CD4-positive, alpha-beta memory T cell (primary cell): ENCODE data around the gene PFKFB3. TPM values are rescaled to one million over a fixed set of nuclear protein-coding genes. Genes with fewer than 3 reads are reported as not detected.

Experiments used
- CTCF ChIA-PET: fragments of 350-600 bp; sonication (Branson Sonifier 250); formaldehyde crosslinking; loops from one replicate; lab custom pipeline; 2021; ENCODE audit warnings: inconsistent platforms; ENCODE audit not compliant: partially characterized antibody; lab: Charles Lee
- POLR2A ChIA-PET: fragments of 350-600 bp; sonication (Branson Sonifier 250); formaldehyde crosslinking; loops from one replicate; lab custom pipeline; 2021; ENCODE audit not compliant: partially characterized antibody; lab: Charles Lee
- DNase-seq, 5 donors: peaks; one replicate each; pipeline versions ENCODE4 v3.0.0 to v3.0.0-alpha.2; 2020 to 2022; ENCODE audit warnings: mixed read lengths in 1 of 5
- H3K27ac ChIP-seq: one replicate; pipeline ENCODE4 v1.7.0; 2013; ENCODE audit warnings: low read depth, low read length
- H3K27me3 ChIP-seq: 2 replicates; pipeline ENCODE4 v1.7.0; 2013; ENCODE audit warnings: mild to moderate bottlenecking, low read length, moderate library complexity; ENCODE audit not compliant: insufficient read depth
- H3K36me3 ChIP-seq: 2 replicates; pipeline ENCODE4 v1.7.0; 2013; ENCODE audit warnings: mild to moderate bottlenecking, low read length, moderate library complexity; ENCODE audit not compliant: insufficient read depth
- H3K4me1 ChIP-seq: 2 replicates; pipeline ENCODE4 v1.7.0; 2013; ENCODE audit warnings: mild to moderate bottlenecking, low read length, moderate library complexity; ENCODE audit not compliant: insufficient read depth
- H3K4me3 ChIP-seq, 2 donors: one replicate each; pipeline ENCODE4 v1.7.0; 2013; ENCODE audit warnings: low read length in 2 of 2, mild to moderate bottlenecking in 1 of 2
- H3K9me3 ChIP-seq, 2 donors: one replicate each; pipeline ENCODE4 v1.7.0; 2013; ENCODE audit warnings: low read length in 2 of 2, control low read depth in 1 of 2; ENCODE audit not compliant: control insufficient read depth in 1 of 2
- H3K27ac Mint-ChIP-seq, 7 donors: one replicate each; pipeline ENCODE4 v1.8.0; 2020 to 2021; ENCODE audit warnings: mixed read lengths in 7 of 7, mild to moderate bottlenecking in 6 of 7, inconsistent platforms in 3 of 7, moderate library complexity in 3 of 7
- H3K27me3 Mint-ChIP-seq, 2 donors: one replicate each; pipeline ENCODE4 v1.8.0; 2020 to 2021; ENCODE audit warnings: mixed read lengths in 2 of 2
- H3K36me3 Mint-ChIP-seq, 2 donors: one replicate each; pipeline ENCODE4 v1.8.0; 2020 to 2021; ENCODE audit warnings: mixed read lengths in 2 of 2, inconsistent platforms in 1 of 2, mild to moderate bottlenecking in 1 of 2
- H3K4me1 Mint-ChIP-seq, 4 donors: one replicate each; pipeline ENCODE4 v1.8.0; 2020 to 2021; ENCODE audit warnings: mixed read lengths in 4 of 4, mild to moderate bottlenecking in 1 of 4
- H3K4me3 Mint-ChIP-seq, 8 donors: one replicate each; pipeline ENCODE4 v1.8.0; 2020 to 2021; ENCODE audit warnings: mixed read lengths in 8 of 8, mild to moderate bottlenecking in 7 of 8, moderate library complexity in 6 of 8, inconsistent platforms in 3 of 8
- H3K9me3 Mint-ChIP-seq, 8 donors: one replicate each; pipeline ENCODE4 v1.8.0; 2020 to 2021; ENCODE audit warnings: mixed read lengths in 8 of 8, mild to moderate bottlenecking in 5 of 8, inconsistent platforms in 3 of 8, moderate library complexity in 1 of 8
- intact Hi-C: fragments of 100-400 bp; cut with micrococcal nuclease; formaldehyde crosslinking; loops from one replicate; pipeline ENCODE4 v1.15.1; 2023
- polyA plus RNA-seq, 2 donors: library from polyadenylated mRNA; unstranded; fragments of 300-500 nt; fragmentation: Illumina TruSeq; gene quantifications; one replicate each; pipeline ENCODE4 v1.2.3, GENCODE V29; 2021
- total RNA-seq, 2 experiments: library from RNA; stranded (reverse); gene quantifications; one replicate each; pipeline ENCODE4 v1.2.3, GENCODE V29; 2021

Gene PFKFB3
- total and polyA plus RNA-seq, 4 experiments from 2014 or later: 11.8 to 67.1 (median 35.9) TPM

- Histone ChIP-seq H3K36me3 (peaks cover 38% of the 10 kb centered on the region), H3K9me3 (no peaks in the 10 kb centered on the region), H3K4me3 (no peak overlapping the region), H3K27me3 (no peaks in the 10 kb centered on the region), H3K4me1 (no peaks in the 10 kb centered on the region), H3K27ac (no peak overlapping the region)
- no peak for DNase-seq
- H3K27ac Mint-ChIP-seq: peak overlapping the region in 2 of 7 donors; percentile 29 to 66
- CTCF ChIA-PET: interaction anchor here (0.9 kb wide), 1 partner anchor 16 kb away, joined by 3 read pairs; no protein-coding TSS in a partner anchor
- H3K4me1 Mint-ChIP-seq: peaks cover 0 to 7% (median under 1%) of the 10 kb centered on the region in 4 donors
- intact Hi-C loops: no loop called here
- peaks cover 0 to 2% (median 0%) of the 10 kb centered on the region in 8 donors for H3K9me3 Mint-ChIP-seq
- H3K36me3 Mint-ChIP-seq: peaks cover 35 to 70% of the 10 kb centered on the region in 2 donors
- POLR2A ChIA-PET: no interaction called here
- H3K27me3 Mint-ChIP-seq: no peaks in the 10 kb centered on the region
- H3K4me3 Mint-ChIP-seq: peak overlapping the region in 1 of 8 donors; percentile 15
Observed at GRCh38 chr10:6228647-6229046, 25.9 kb downstream of the PFKFB3 start.

DNA sequence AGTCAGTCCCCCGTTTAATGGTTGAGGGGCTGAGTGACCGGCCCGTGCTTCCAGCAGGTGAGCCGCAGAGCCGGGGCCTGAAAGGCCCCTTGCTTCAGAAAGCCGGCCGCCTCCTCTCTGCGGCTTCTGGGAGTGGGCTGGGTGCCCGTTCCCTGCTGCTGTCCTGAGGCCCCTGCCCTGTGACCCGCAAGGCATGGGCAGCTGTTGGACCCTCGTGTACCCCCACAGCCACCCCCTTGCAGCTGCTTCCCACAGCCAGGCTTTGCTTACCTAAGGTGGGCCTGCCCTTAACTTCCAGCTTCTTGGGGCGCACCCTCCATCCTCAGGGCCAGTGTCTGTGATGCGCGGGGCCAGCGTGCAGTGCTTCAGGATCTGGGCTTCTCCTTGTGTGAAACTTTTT, 26.6 kb downstream of the PFKFB3 start:
- Mint-ChIP-seq H3K36me3 (peaks cover 35 to 69% of the 10 kb centered on the region in 2 donors), H3K4me1 (peaks cover 0 to 7% (median under 1%) of the 10 kb centered on the region in 4 donors), H3K27me3 (no peaks in the 10 kb centered on the region), H3K4me3 (no peak overlapping the region), H3K9me3 (peaks cover 0 to 2% (median 0%) of the 10 kb centered on the region in 8 donors), H3K27ac (peak overlapping the region in 3 of 7 donors; percentile 23 to 70 (median 52))
- POLR2A ChIA-PET: no interaction called here
- Histone ChIP-seq H3K27ac (no peak overlapping the region), H3K36me3 (peaks cover 38% of the 10 kb centered on the region), H3K27me3 (no peaks in the 10 kb centered on the region), H3K9me3 (no peaks in the 10 kb centered on the region), H3K4me3 (no peak overlapping the region), H3K4me1 (no peaks in the 10 kb centered on the region)
- no peak for DNase-seq
- intact Hi-C loops: no loop called here
- CTCF ChIA-PET: no interaction called here

- Histone ChIP-seq H3K4me1 (no peaks in the 10 kb centered on the region), H3K27me3 (no peaks in the 10 kb centered on the region), H3K4me3 (no peak overlapping the region), H3K9me3 (no peaks in the 10 kb centered on the region), H3K27ac (no peak overlapping the region), H3K36me3 (peaks cover 37% of the 10 kb centered on the region)
- ChIA-PET POLR2A (no interaction called here), CTCF (no interaction called here)
- Mint-ChIP-seq H3K4me3 (no peak overlapping the region), H3K9me3 (peaks cover 0 to 2% (median 0%) of the 10 kb centered on the region in 8 donors), H3K4me1 (peaks cover 0 to 7% (median under 1%) of the 10 kb centered on the region in 4 donors), H3K27ac (peak overlapping the region in 4 of 7 donors; percentile 52 to 74 (median 66)), H3K27me3 (no peaks in the 10 kb centered on the region), H3K36me3 (peaks cover 35 to 69% of the 10 kb centered on the region in 2 donors)
- DNase-seq: no peak
- intact Hi-C loops: no loop called here
Observed at GRCh38 chr10:6229746-6230145, 27.0 kb downstream of the PFKFB3 start.

- Histone ChIP-seq H3K36me3 (peaks cover 32% of the 10 kb centered on the region), H3K27ac (no peak overlapping the region), H3K4me3 (no peak overlapping the region), H3K27me3 (no peaks in the 10 kb centered on the region), H3K4me1 (no peaks in the 10 kb centered on the region), H3K9me3 (no peaks in the 10 kb centered on the region)
- Mint-ChIP-seq H3K4me3 (no peak overlapping the region), H3K9me3 (peaks cover 0 to 2% (median 0%) of the 10 kb centered on the region in 8 donors), H3K36me3 (peaks cover 37 to 71% of the 10 kb centered on the region in 2 donors), H3K27ac (peak overlapping the region in 5 of 7 donors; percentile 47 to 74 (median 63)), H3K27me3 (no peaks in the 10 kb centered on the region), H3K4me1 (peaks cover 0 to 8% (median 2%) of the 10 kb centered on the region in 4 donors)
- ChIA-PET CTCF (no interaction called here), POLR2A (no interaction called here)
- intact Hi-C loops: no loop called here
- no peak for DNase-seq
Observed at GRCh38 chr10:6230315-6230714, 27.6 kb downstream of the PFKFB3 start.

DNA sequence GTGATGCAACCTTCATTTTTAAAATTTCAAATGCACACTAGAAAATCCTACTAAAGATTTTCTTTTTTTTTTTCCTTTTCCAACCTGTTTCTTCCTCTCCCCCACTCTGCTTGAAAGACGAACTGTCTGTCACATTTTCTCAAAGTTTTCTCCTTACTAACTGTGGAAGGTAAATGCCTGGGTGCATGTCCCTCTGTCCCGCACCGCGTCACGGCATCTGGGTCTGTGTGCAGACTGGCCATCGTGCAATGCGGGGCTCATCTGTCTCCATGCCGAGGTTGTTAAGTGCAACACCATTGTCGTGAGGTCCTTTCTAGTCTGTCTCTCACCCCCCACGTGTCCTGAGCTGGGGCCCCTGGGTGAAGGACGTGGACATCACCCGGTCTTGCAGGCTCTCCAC, 28.4 kb downstream of the PFKFB3 start:
- intact Hi-C loops: no loop called here
- H3K9me3 Mint-ChIP-seq: peaks cover 0 to 2% (median 0%) of the 10 kb centered on the region in 8 donors
- peaks cover 23% of the 10 kb centered on the region for H3K36me3 ChIP-seq

DNA sequence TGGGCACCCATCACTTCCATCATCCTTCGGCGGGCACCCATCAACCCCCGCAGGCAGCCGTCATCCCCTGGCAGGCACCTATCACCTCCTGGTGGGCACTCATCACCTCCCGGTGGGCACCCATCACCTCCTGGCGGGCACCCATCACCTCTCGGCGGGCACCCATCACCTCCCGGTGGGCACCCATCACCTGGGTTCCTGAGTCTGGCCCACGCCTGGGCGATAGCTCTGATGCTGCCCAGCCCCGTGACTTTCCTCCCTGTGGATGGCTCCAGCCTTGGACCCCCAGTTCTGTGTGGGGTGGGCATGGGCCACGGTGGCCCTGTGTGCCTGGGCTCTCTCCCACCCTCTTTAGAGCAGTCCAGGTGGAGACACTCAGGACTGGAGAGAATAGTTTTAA, 29.0 kb downstream of the PFKFB3 start:
- peak overlapping the region in 1 of 7 donors; percentile 38 for H3K27ac Mint-ChIP-seq
- Histone ChIP-seq H3K4me3 (no peak overlapping the region), H3K36me3 (peaks cover 23% of the 10 kb centered on the region), H3K4me1 (no peaks in the 10 kb centered on the region), H3K27me3 (no peaks in the 10 kb centered on the region), H3K27ac (no peak overlapping the region), H3K9me3 (no peaks in the 10 kb centered on the region)
- H3K9me3 Mint-ChIP-seq: peaks cover 0 to 2% (median 0%) of the 10 kb centered on the region in 8 donors
- H3K4me1 Mint-ChIP-seq: peaks cover 0 to 7% (median 3%) of the 10 kb centered on the region in 4 donors
- POLR2A ChIA-PET: no interaction called here
- no peak overlapping the region for H3K4me3 Mint-ChIP-seq
- CTCF ChIA-PET: no interaction called here
- no peaks in the 10 kb centered on the region for H3K27me3 Mint-ChIP-seq
- peaks cover 28 to 64% of the 10 kb centered on the region in 2 donors for H3K36me3 Mint-ChIP-seq
- no peak for DNase-seq
- intact Hi-C loops: no loop called here

More for the DNA sequence above, 28.4 kb downstream of the PFKFB3 start:
- no peak for DNase-seq
- Mint-ChIP-seq H3K4me3 (peak overlapping the region in 1 of 8 donors; percentile 25), H3K27ac (peak overlapping the region in 4 of 7 donors; percentile 65 to 72 (median 69)), H3K4me1 (peaks cover 0 to 9% (median 3%) of the 10 kb centered on the region in 4 donors), H3K36me3 (peaks cover 32 to 69% of the 10 kb centered on the region in 2 donors), H3K27me3 (no peaks in the 10 kb centered on the region)
- Histone ChIP-seq H3K27me3 (no peaks in the 10 kb centered on the region), H3K27ac (no peak overlapping the region), H3K9me3 (no peaks in the 10 kb centered on the region), H3K4me3 (no peak overlapping the region), H3K4me1 (no peaks in the 10 kb centered on the region)
- ChIA-PET POLR2A (no interaction called here), CTCF (no interaction called here)

- Mint-ChIP-seq H3K9me3 (peaks cover 0 to 2% (median 0%) of the 10 kb centered on the region in 8 donors), H3K27me3 (no peaks in the 10 kb centered on the region), H3K27ac (peak overlapping the region in 2 of 7 donors; percentile 38 to 55), H3K4me1 (peaks cover 0 to 11% (median 4%) of the 10 kb centered on the region in 4 donors), H3K36me3 (peaks cover 32 to 66% of the 10 kb centered on the region in 2 donors), H3K4me3 (no peak overlapping the region)
- no peaks in the 10 kb centered on the region for H3K27me3 ChIP-seq
- POLR2A ChIA-PET: no interaction called here
- H3K36me3 ChIP-seq: peaks cover 20% of the 10 kb centered on the region
- intact Hi-C loops: no loop called here
- CTCF ChIA-PET: no interaction called here
- H3K4me1 ChIP-seq: no peaks in the 10 kb centered on the region
- no peaks in the 10 kb centered on the region for H3K9me3 ChIP-seq
- H3K4me3 ChIP-seq: no peak overlapping the region
- H3K27ac ChIP-seq: no peak overlapping the region
- no peak for DNase-seq
Observed at GRCh38 chr10:6232225-6232807, 29.6 kb downstream of the PFKFB3 start.
